LNCaP clone FGC (cell line): Measurements from ENCODE around the gene ARSG.

Experiments
- DNase-seq: peaks from one replicate; pipeline ENCODE4 v3.0.0-alpha.2; 2011; ENCODE audit warnings: low read depth
- H3K4me3 ChIP-seq: 2 replicates; pipeline ENCODE4 v1.5.1; 2011; ENCODE audit warnings: mild to moderate bottlenecking, low read depth, low read length, control low read depth
- CTCF ChIP-seq: IDR thresholded peaks from 2 replicates; pipeline ENCODE4 v1.5.1; 2012; ENCODE audit warnings: mild to moderate bottlenecking; ENCODE audit not compliant: control insufficient read depth, insufficient read depth; ENCODE audit errors: extremely low read depth

Gene ARSG

GRCh38 chr17:68381076-68381900 is 90.0 kb downstream of the ARSG start:
- no peak overlapping the region for H3K4me3 ChIP-seq
- no peak for DNase-seq
- no peak for TF ChIP-seq CTCF

- TF ChIP-seq CTCF = no peak
- no peak overlapping the region for H3K4me3 ChIP-seq
- no peak for DNase-seq
These were observed 91.3 kb downstream of the ARSG start for GRCh38 chr17:68382582-68383085.

- no peak for DNase-seq
- no peak for TF ChIP-seq CTCF
- no peak overlapping the region for H3K4me3 ChIP-seq
These were observed 91.8 kb downstream of the ARSG start for GRCh38 chr17:68383120-68383442.

GRCh38 chr17:68383443-68384321 is 92.4 kb downstream of the ARSG start:
- H3K4me3 ChIP-seq = no peak overlapping the region
- DNase-seq = no peak
- no peak for TF ChIP-seq CTCF

GRCh38 chr17:68384471-68384870 is 93.2 kb downstream of the ARSG start:
- no peak for DNase-seq
- no peak overlapping the region for H3K4me3 ChIP-seq
- no peak for TF ChIP-seq CTCF

GRCh38 chr17:68384941-68385340 is 93.6 kb downstream of the ARSG start:
- no peak overlapping the region for H3K4me3 ChIP-seq
- no peak for TF ChIP-seq CTCF
- DNase-seq = no peak
